Subcutaneous abdominal adipose tissue (tissue), 5 donors: ENCODE data around the gene KXD1.
"Not testable (repeated sequence)": the region's sequence is repeated elsewhere in the genome, so short reads cannot be mapped to it uniquely, and the experiment has no call there.

Experiments used
- H3K27ac ChIP-seq: one replicate; pipeline ENCODE4 v1.7.0; 2013; ENCODE audit warnings: low read depth, mild to moderate bottlenecking, inconsistent platforms, low read length, moderate library complexity
- H3K27me3 ChIP-seq, 5 donors: one replicate each; pipeline ENCODE4 v1.7.0; 2013; ENCODE audit warnings: low read length in 5 of 5, inconsistent platforms in 1 of 5; ENCODE audit not compliant: control insufficient read depth in 5 of 5, insufficient read depth in 4 of 5
- H3K36me3 ChIP-seq, 5 donors: one replicate each; pipeline ENCODE4 v1.7.0; 2013; ENCODE audit warnings: low read length in 5 of 5; ENCODE audit not compliant: control insufficient read depth in 5 of 5, insufficient read depth in 5 of 5
- H3K4me1 ChIP-seq, 5 donors: one replicate each; pipeline ENCODE4 v1.7.0; 2013; ENCODE audit warnings: low read length in 5 of 5, mild to moderate bottlenecking in 3 of 5, moderate library complexity in 1 of 5; ENCODE audit not compliant: control insufficient read depth in 5 of 5, insufficient read depth in 5 of 5
- H3K4me3 ChIP-seq, 5 donors: one replicate each; pipeline ENCODE4 v1.7.0; 2013; ENCODE audit warnings: low read length in 5 of 5, low read depth in 1 of 5
- H3K9ac ChIP-seq, 5 donors: one replicate each; pipeline ENCODE4 v1.7.0; 2013; ENCODE audit warnings: low read length in 5 of 5, mild to moderate bottlenecking in 4 of 5, moderate library complexity in 3 of 5
- H3K9me3 ChIP-seq, 5 donors: one replicate each; pipeline ENCODE4 v1.7.0; 2013; ENCODE audit warnings: low read length in 5 of 5; ENCODE audit not compliant: control insufficient read depth in 5 of 5
- donor health status: healthy.
- donor health status: healthy.
- donor health status: healthy.
- donor health status: healthy.
- donor health status: healthy.

Gene KXD1

GRCh38 chr19:18597809-18598660 is 40.4 kb downstream of the KXD1 start:
- Histone ChIP-seq H3K27ac (no peak overlapping the region), H3K4me1 (peaks cover 0 to 24% (median 7%) of the 10 kb centered on the region in 5 donors), H3K4me3 (no peak overlapping the region), H3K27me3 (peaks cover 9 to 32% (median 24%) of the 10 kb centered on the region in 5 donors), H3K36me3 (no peaks in the 10 kb centered on the region), H3K9ac (no peak overlapping the region), H3K9me3 (no peaks in the 10 kb centered on the region)

- Histone ChIP-seq H3K27ac (no peak overlapping the region), H3K27me3 (peaks cover 15 to 45% (median 36%) of the 10 kb centered on the region in 5 donors), H3K9me3 (no peaks in the 10 kb centered on the region), H3K4me3 (no peak overlapping the region), H3K9ac (no peak overlapping the region), H3K4me1 (peaks cover 0 to 16% (median 9%) of the 10 kb centered on the region in 5 donors), H3K36me3 (no peaks in the 10 kb centered on the region)
These were observed 41.8 kb downstream of the KXD1 start for GRCh38 chr19:18599485-18599884.

GRCh38 chr19:18600692-18601397 is 43.2 kb downstream of the KXD1 start:
- not testable (repeated sequence) for H3K9ac ChIP-seq, H3K4me1 ChIP-seq, H3K27ac ChIP-seq, H3K9me3 ChIP-seq, H3K4me3 ChIP-seq, H3K36me3 ChIP-seq
- H3K27me3 ChIP-seq: peaks cover 29 to 55% (median 50%) of the 10 kb centered on the region in 5 donors

GRCh38 chr19:18601875-18602274 is 44.2 kb downstream of the KXD1 start:
- no peak overlapping the region for H3K27ac ChIP-seq
- H3K36me3 ChIP-seq: no peaks in the 10 kb centered on the region
- H3K4me1 ChIP-seq: peaks cover 0 to 8% (median 5%) of the 10 kb centered on the region in 5 donors
- H3K4me3 ChIP-seq: no peak overlapping the region
- no peaks in the 10 kb centered on the region for H3K9me3 ChIP-seq
- no peak overlapping the region for H3K9ac ChIP-seq
- peaks cover 33 to 60% (median 50%) of the 10 kb centered on the region in 5 donors for H3K27me3 ChIP-seq

GRCh38 chr19:18603255-18603957 is 45.7 kb downstream of the KXD1 start:
- H3K4me1 ChIP-seq: peaks cover 0 to 14% (median 12%) of the 10 kb centered on the region in 5 donors
- H3K9me3 ChIP-seq: no peaks in the 10 kb centered on the region
- peaks cover 45 to 63% (median 56%) of the 10 kb centered on the region in 5 donors for H3K27me3 ChIP-seq
- no peaks in the 10 kb centered on the region for H3K36me3 ChIP-seq
- no peak overlapping the region for H3K4me3 ChIP-seq
- H3K9ac ChIP-seq: no peak overlapping the region
- no peak overlapping the region for H3K27ac ChIP-seq

- no peaks in the 10 kb centered on the region for H3K9me3 ChIP-seq
- H3K9ac ChIP-seq: no peak overlapping the region
- no peak overlapping the region for H3K4me3 ChIP-seq
- H3K4me1 ChIP-seq: peaks cover 0 to 14% (median 12%) of the 10 kb centered on the region in 5 donors
- no peak overlapping the region for H3K27ac ChIP-seq
- peaks cover 48 to 63% (median 56%) of the 10 kb centered on the region in 5 donors for H3K27me3 ChIP-seq
- H3K36me3 ChIP-seq: no peaks in the 10 kb centered on the region
These were observed 46.5 kb downstream of the KXD1 start for GRCh38 chr19:18603958-18604819.

- Histone ChIP-seq H3K4me1 (peaks cover 0 to 14% (median 12%) of the 10 kb centered on the region in 5 donors), H3K27ac (no peak overlapping the region), H3K36me3 (no peaks in the 10 kb centered on the region), H3K27me3 (peaks cover 49 to 62% (median 56%) of the 10 kb centered on the region in 5 donors), H3K9ac (no peak overlapping the region), H3K9me3 (no peaks in the 10 kb centered on the region), H3K4me3 (no peak overlapping the region)
These were observed 47.1 kb downstream of the KXD1 start for GRCh38 chr19:18604820-18605159.

- Histone ChIP-seq H3K36me3 (no peaks in the 10 kb centered on the region), H3K4me3 (no peak overlapping the region), H3K27ac (no peak overlapping the region), H3K9ac (no peak overlapping the region), H3K4me1 (peaks cover 0 to 14% (median 12%) of the 10 kb centered on the region in 5 donors), H3K9me3 (no peaks in the 10 kb centered on the region), H3K27me3 (peaks cover 50 to 65% (median 57%) of the 10 kb centered on the region in 5 donors)
These were observed 47.5 kb downstream of the KXD1 start for GRCh38 chr19:18605196-18605545.

GRCh38 chr19:18605546-18606280 is 48.0 kb downstream of the KXD1 start:
- H3K9me3 ChIP-seq: no peaks in the 10 kb centered on the region
- H3K4me1 ChIP-seq: peaks cover 0 to 19% (median 12%) of the 10 kb centered on the region in 5 donors
- peaks cover 55 to 70% (median 61%) of the 10 kb centered on the region in 5 donors for H3K27me3 ChIP-seq
- H3K9ac ChIP-seq: no peak overlapping the region
- no peak overlapping the region for H3K27ac ChIP-seq
- H3K4me3 ChIP-seq: no peak overlapping the region
- no peaks in the 10 kb centered on the region for H3K36me3 ChIP-seq
